ENCODE measurements around the gene MIEN1. TPM values are rescaled to one million over a fixed set of nuclear protein-coding genes. Genes with fewer than 3 reads are reported as not detected.

The MIEN1 gene
- total and polyA plus RNA-seq, 2 of the 13 experiments (the other 11 are each of a cell fraction or from before 2014, with no cell fraction given) = 40.6 to 56.6 TPM

DNA sequence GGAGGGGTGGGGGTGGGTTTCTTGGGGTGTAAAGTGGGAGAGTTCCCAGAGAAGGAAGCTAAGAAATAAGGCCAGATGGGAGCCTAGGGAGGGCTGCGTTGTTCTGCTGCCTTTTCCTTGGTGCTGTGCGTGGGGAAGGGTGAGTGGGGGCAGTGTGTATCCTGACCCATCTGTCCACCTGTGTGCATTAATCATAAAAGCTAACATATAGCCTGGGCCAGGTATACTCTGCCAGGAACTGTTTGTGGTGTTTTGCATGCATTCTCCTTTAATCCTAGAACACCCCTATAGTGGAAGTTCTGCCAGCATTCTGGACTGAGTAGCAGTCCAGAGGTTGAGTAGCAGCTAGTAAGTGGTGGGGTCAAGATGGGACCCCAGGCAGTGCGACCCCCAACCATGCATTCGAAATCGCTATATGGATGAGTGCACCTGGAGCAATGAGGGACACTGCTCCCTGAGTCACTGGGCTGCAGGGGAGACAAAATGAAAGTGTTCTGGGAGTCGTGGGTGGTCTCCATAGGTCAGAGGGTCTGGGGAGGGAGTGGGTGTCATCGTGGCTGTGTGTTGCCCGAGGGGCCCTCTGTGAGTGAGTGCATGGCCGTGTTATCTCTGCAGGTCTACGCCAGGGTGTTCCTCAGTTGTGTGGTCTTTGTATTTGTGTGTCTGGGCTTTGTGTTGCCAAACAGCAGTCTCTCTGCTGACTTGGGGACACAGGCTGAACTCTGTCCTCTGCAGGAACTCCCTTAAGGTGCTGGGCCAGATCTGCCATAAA, 29.1 kb downstream of the MIEN1 start (continued):
- TF ChIP-seq ASH2L (IDR thresholded peaks at IDR 0.05; ENCODE audit: insufficient read length, low read depth, low read length) = no peak
- TF ChIP-seq ZNF350 (CRISPR knock-in tag; IDR thresholded peaks at IDR 0.05; ENCODE audit: borderline replicate concordance, low read depth) = no peak
- TF ChIP-seq ZSCAN30 (CRISPR knock-in tag; IDR thresholded peaks at IDR 0.05) = no peak
- TF ChIP-seq, protein P1, sequence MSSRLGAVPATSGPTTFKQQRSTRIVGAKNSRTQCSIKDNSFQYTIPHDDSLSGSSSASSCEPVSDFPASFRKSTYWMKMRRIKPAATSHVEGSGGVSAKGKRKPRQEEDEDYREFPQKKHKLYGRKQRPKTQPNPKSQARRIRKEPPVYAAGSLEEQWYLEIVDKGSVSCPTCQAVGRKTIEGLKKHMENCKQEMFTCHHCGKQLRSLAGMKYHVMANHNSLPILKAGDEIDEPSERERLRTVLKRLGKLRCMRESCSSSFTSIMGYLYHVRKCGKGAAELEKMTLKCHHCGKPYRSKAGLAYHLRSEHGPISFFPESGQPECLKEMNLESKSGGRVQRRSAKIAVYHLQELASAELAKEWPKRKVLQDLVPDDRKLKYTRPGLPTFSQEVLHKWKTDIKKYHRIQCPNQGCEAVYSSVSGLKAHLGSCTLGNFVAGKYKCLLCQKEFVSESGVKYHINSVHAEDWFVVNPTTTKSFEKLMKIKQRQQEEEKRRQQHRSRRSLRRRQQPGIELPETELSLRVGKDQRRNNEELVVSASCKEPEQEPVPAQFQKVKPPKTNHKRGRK (CRISPR knock-in tag; IDR thresholded peaks at IDR 0.05) = no peak
- TF ChIP-seq, protein P2, sequence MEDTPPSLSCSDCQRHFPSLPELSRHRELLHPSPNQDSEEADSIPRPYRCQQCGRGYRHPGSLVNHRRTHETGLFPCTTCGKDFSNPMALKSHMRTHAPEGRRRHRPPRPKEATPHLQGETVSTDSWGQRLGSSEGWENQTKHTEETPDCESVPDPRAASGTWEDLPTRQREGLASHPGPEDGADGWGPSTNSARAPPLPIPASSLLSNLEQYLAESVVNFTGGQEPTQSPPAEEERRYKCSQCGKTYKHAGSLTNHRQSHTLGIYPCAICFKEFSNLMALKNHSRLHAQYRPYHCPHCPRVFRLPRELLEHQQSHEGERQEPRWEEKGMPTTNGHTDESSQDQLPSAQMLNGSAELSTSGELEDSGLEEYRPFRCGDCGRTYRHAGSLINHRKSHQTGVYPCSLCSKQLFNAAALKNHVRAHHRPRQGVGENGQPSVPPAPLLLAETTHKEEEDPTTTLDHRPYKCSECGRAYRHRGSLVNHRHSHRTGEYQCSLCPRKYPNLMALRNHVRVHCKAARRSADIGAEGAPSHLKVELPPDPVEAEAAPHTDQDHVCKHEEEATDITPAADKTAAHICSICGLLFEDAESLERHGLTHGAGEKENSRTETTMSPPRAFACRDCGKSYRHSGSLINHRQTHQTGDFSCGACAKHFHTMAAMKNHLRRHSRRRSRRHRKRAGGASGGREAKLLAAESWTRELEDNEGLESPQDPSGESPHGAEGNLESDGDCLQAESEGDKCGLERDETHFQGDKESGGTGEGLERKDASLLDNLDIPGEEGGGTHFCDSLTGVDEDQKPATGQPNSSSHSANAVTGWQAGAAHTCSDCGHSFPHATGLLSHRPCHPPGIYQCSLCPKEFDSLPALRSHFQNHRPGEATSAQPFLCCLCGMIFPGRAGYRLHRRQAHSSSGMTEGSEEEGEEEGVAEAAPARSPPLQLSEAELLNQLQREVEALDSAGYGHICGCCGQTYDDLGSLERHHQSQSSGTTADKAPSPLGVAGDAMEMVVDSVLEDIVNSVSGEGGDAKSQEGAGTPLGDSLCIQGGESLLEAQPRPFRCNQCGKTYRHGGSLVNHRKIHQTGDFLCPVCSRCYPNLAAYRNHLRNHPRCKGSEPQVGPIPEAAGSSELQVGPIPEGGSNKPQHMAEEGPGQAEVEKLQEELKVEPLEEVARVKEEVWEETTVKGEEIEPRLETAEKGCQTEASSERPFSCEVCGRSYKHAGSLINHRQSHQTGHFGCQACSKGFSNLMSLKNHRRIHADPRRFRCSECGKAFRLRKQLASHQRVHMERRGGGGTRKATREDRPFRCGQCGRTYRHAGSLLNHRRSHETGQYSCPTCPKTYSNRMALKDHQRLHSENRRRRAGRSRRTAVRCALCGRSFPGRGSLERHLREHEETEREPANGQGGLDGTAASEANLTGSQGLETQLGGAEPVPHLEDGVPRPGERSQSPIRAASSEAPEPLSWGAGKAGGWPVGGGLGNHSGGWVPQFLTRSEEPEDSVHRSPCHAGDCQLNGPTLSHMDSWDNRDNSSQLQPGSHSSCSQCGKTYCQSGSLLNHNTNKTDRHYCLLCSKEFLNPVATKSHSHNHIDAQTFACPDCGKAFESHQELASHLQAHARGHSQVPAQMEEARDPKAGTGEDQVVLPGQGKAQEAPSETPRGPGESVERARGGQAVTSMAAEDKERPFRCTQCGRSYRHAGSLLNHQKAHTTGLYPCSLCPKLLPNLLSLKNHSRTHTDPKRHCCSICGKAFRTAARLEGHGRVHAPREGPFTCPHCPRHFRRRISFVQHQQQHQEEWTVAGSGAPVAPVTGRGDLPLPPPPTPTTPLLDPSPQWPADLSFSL (CRISPR knock-in tag; IDR thresholded peaks at IDR 0.05) = peak; percentile 99
- peak; percentile 48; the same call in 1 of the 2 replicates for TF ChIP-seq PRMT3 (CRISPR knock-in tag; IDR thresholded peaks at IDR 0.05; ENCODE audit: borderline replicate concordance, low read depth)
- TF ChIP-seq MAFK (conservative IDR thresholded peaks at IDR 0.05 in 1 of 2, IDR thresholded peaks at IDR 0.05 in 1 of 2; ENCODE audit: low read length in 2 of 2) = no peak
- TF ChIP-seq, protein P3, sequence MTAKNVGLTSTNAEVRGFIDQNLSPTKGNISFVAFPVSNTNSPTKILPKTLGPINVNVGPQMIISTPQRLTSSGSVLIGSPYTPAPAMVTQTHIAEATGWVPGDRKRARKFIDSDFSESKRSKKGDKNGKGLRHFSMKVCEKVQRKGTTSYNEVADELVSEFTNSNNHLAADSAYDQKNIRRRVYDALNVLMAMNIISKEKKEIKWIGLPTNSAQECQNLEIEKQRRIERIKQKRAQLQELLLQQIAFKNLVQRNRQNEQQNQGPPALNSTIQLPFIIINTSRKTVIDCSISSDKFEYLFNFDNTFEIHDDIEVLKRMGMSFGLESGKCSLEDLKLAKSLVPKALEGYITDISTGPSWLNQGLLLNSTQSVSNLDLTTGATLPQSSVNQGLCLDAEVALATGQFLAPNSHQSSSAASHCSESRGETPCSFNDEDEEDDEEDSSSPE (CRISPR knock-in tag; IDR thresholded peaks at IDR 0.05) = no peak
- TF ChIP-seq, protein P4, sequence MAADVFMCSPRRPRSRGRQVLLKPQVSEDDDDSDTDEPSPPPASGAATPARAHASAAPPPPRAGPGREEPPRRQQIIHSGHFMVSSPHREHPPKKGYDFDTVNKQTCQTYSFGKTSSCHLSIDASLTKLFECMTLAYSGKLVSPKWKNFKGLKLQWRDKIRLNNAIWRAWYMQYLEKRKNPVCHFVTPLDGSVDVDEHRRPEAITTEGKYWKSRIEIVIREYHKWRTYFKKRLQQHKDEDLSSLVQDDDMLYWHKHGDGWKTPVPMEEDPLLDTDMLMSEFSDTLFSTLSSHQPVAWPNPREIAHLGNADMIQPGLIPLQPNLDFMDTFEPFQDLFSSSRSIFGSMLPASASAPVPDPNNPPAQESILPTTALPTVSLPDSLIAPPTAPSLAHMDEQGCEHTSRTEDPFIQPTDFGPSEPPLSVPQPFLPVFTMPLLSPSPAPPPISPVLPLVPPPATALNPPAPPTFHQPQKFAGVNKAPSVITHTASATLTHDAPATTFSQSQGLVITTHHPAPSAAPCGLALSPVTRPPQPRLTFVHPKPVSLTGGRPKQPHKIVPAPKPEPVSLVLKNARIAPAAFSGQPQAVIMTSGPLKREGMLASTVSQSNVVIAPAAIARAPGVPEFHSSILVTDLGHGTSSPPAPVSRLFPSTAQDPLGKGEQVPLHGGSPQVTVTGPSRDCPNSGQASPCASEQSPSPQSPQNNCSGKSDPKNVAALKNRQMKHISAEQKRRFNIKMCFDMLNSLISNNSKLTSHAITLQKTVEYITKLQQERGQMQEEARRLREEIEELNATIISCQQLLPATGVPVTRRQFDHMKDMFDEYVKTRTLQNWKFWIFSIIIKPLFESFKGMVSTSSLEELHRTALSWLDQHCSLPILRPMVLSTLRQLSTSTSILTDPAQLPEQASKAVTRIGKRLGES (CRISPR knock-in tag; IDR thresholded peaks at IDR 0.05; ENCODE audit: borderline replicate concordance) = no peak
- TF ChIP-seq, protein P5, sequence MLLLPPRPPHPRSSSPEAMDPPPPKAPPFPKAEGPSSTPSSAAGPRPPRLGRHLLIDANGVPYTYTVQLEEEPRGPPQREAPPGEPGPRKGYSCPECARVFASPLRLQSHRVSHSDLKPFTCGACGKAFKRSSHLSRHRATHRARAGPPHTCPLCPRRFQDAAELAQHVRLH (CRISPR knock-in tag; IDR thresholded peaks at IDR 0.05; ENCODE audit: borderline replicate concordance, low read depth) = 0 out of 2 replicates have a peak, but pooled peaks have one; percentile 45
- no peak for TF ChIP-seq TBP (CRISPR knock-in tag; IDR thresholded peaks at IDR 0.05)
- TF ChIP-seq ZNF207 (IDR thresholded peaks at IDR 0.05; ENCODE audit: borderline replicate concordance) = no peak
- TF ChIP-seq HOXA7 (CRISPR knock-in tag; IDR thresholded peaks at IDR 0.05) = no peak
- no peak for TF ChIP-seq ZFP36L2 (CRISPR knock-in tag; IDR thresholded peaks at IDR 0.05)
- TF ChIP-seq SSRP1 (CRISPR knock-in tag; IDR thresholded peaks at IDR 0.05) = peak; percentile 64; the same call in 1 of the 2 replicates
- no peak for TF ChIP-seq ZC3H13 (CRISPR knock-in tag; IDR thresholded peaks at IDR 0.05)

Measured in HepG2 (cell line).